IMR-90 (cell line): ENCODE results near the gene SDK1.
A peak's percentile ranks its signal among the peaks of the same experiment; 100 is the strongest.

Experiments used
- CEBPB ChIP-seq: IDR thresholded peaks from 2 replicates; pipeline ENCODE4 v1.6.1; 2012; ENCODE audit warnings: low read depth, low read length, improper control_type of control experiment
- CHD1 ChIP-seq: IDR thresholded peaks from 2 replicates; pipeline ENCODE4 v1.6.1; 2012; ENCODE audit warnings: low read depth, low read length, improper control_type of control experiment
- CTCF ChIP-seq: conservative IDR thresholded peaks from 2 replicates; pipeline ENCODE4 v1.5.1; 2012; ENCODE audit warnings: mild to moderate bottlenecking, low read depth, low read length, improper control_type of control experiment
- FOS ChIP-seq: fragments of 150-350 bp; IDR thresholded peaks from 2 replicates; pipeline ENCODE4 v1.6.1; 2016; ENCODE audit warnings: low read depth, low read length
- NFE2L2 ChIP-seq: fragments of 150-350 bp; IDR thresholded peaks from 2 replicates; pipeline ENCODE4 v1.6.1; 2016; ENCODE audit warnings: low read depth, mild to moderate bottlenecking, low read length
- POLR2A ChIP-seq: IDR thresholded peaks from 2 replicates; pipeline ENCODE4 v1.6.1; 2012; ENCODE audit warnings: mild to moderate bottlenecking, low read depth, low read length
- RAD21 ChIP-seq: IDR thresholded peaks from 2 replicates; pipeline ENCODE4 v1.6.1; 2012; ENCODE audit warnings: low read length, improper control_type of control experiment
- USF2 ChIP-seq: fragments of 150-350 bp; IDR thresholded peaks from 2 replicates; pipeline ENCODE4 v1.6.1; 2017; ENCODE audit warnings: mild to moderate bottlenecking, antibody characterized with exemption, low read length, low read depth

- no peak for TF ChIP-seq CTCF
- TF ChIP-seq NFE2L2, result peak; percentile 70
- TF ChIP-seq POLR2A, result no peak
- no peak for TF ChIP-seq RAD21
- TF ChIP-seq FOS, result no peak
- no peak for TF ChIP-seq CEBPB
- TF ChIP-seq CHD1, result no peak
- TF ChIP-seq USF2, result no peak
These were observed 642.0 kb downstream of the SDK1 start for GRCh38 chr7:3942816-3943745.
